PFSK-1 (cell line): ENCODE results near the gene KCNQ4.

Experiments used
- FOXP2 ChIP-seq: optimal IDR thresholded peaks from 2 replicates; pipeline ENCODE3; 2011; ENCODE audit warnings: borderline replicate concordance, control low read depth, inconsistent platforms; ENCODE audit not compliant: insufficient read depth; ENCODE audit errors: extremely low read length, extremely low read depth
- POLR2AphosphoS5 ChIP-seq: IDR thresholded peaks from 2 replicates; pipeline ENCODE4 v1.6.1; 2012; ENCODE audit warnings: low read depth, mild to moderate bottlenecking, control low read depth, low read length, moderate library complexity
- REST ChIP-seq, 2 experiments: IDR thresholded peaks; 2 replicates each; pipeline versions ENCODE4 v1.6.1 to v1.8.0; 2011 to 2012; ENCODE audit warnings: low read depth in 2 of 2, low read length in 2 of 2, control low read depth in 1 of 2, inconsistent platforms in 1 of 2, mild to moderate bottlenecking in 1 of 2, moderate library complexity in 1 of 2; ENCODE audit not compliant: insufficient read depth in 1 of 2
- SIN3A ChIP-seq: IDR thresholded peaks from 2 replicates; pipeline ENCODE4 v1.6.1; 2012; ENCODE audit warnings: mild to moderate bottlenecking, low read length, moderate library complexity, borderline replicate concordance; ENCODE audit not compliant: insufficient read depth
- TAF1 ChIP-seq: IDR thresholded peaks from 2 replicates; pipeline ENCODE4 v1.6.1; 2012; ENCODE audit warnings: low read length, control low read depth, borderline replicate concordance; ENCODE audit not compliant: insufficient read depth

KCNQ4 gene

GRCh38 chr1:40860706-40861223 lies 77.2 kb downstream of the KCNQ4 start:
- TF ChIP-seq REST (IDR thresholded peaks at IDR 0.05; ENCODE audit: insufficient read depth in 1 of 2, low read depth in 2 of 2, low read length in 2 of 2): no peak
- TF ChIP-seq FOXP2: no peak
- TF ChIP-seq SIN3A: no peak
- no peak for TF ChIP-seq POLR2AphosphoS5
- no peak for TF ChIP-seq TAF1

GRCh38 chr1:40861224-40862003 lies 77.8 kb downstream of the KCNQ4 start:
- no peak for TF ChIP-seq REST (IDR thresholded peaks at IDR 0.05; ENCODE audit: insufficient read depth in 1 of 2, low read depth in 2 of 2, low read length in 2 of 2)
- TF ChIP-seq POLR2AphosphoS5: no peak
- TF ChIP-seq SIN3A: no peak
- TF ChIP-seq FOXP2: no peak
- TF ChIP-seq TAF1: no peak

- TF ChIP-seq SIN3A (no peak), REST (IDR thresholded peaks at IDR 0.05; ENCODE audit: insufficient read depth in 1 of 2, low read depth in 2 of 2, low read length in 2 of 2) (no peak), POLR2AphosphoS5 (peak; percentile 55; the same call in 1 of the 2 replicates)
These were observed 78.6 kb downstream of the KCNQ4 start, which contains the start of gene CITED4 for GRCh38 chr1:40862008-40862863. Gene CITED4 (minus strand): TSS chr1:40862363. CDS start chr1:40862127, 236 bp downstream.

- TF ChIP-seq REST (IDR thresholded peaks at IDR 0.05; ENCODE audit: insufficient read depth in 1 of 2, low read depth in 2 of 2, low read length in 2 of 2) (no peak), SIN3A (no peak), FOXP2 (no peak), POLR2AphosphoS5 (no peak), TAF1 (no peak)
These were observed 84.6 kb downstream of the KCNQ4 start for GRCh38 chr1:40868051-40868723.
